ENCODE measurements around the gene GALNT7.

- TF ChIP-seq CTCF (IDR thresholded peaks at IDR 0.05), result no peak
- no peak for TF ChIP-seq POLR2A (IDR thresholded peaks at IDR 0.05)
Measured at GRCh38 chr4:173139561-173139960, 29.1 kb upstream of the GALNT7 start.

All from Peyer's patch (tissue), 4 donors.